Caco-2 (cell line): Measurements from ENCODE around the gene USP34. TPM values are rescaled to one million over a fixed set of nuclear protein-coding genes. Genes with fewer than 3 reads are reported as not detected.

Source experiments
- BruUV-seq: library from RNA; stranded (reverse); fragments of 400-500 nt; replicated peaks from 2 replicates; lab custom pipeline; 2021; lab: Mats Ljungman, UMichigan
- CTCF ChIA-PET: fragments of 300-600 bp; sonication (Branson Sonifier 250); formaldehyde crosslinking; loops from one replicate; lab custom pipeline; 2022; ENCODE audit warnings: antibody characterized with exemption; lab: Charles Lee
- POLR2A ChIA-PET: fragments of 300-600 bp; sonication (Branson Sonifier 250); formaldehyde crosslinking; loops from one replicate; lab custom pipeline; 2022; ENCODE audit warnings: antibody characterized with exemption; lab: Charles Lee
- DNase-seq, 2 experiments: peaks; one replicate each; pipeline versions ENCODE4 v3.0.0 to v3.0.0-alpha.2; 2020 to 2022
- H3K27me3 ChIP-seq: replicated peaks from 2 replicates; pipeline ENCODE4 v1.6.0; 2011; ENCODE audit warnings: low read length; ENCODE audit not compliant: control insufficient read depth, insufficient read depth
- H3K36me3 ChIP-seq: 2 replicates; pipeline ENCODE4 v1.5.1; 2011; ENCODE audit warnings: low read length; ENCODE audit not compliant: control insufficient read depth, insufficient read depth
- H3K4me1 ChIP-seq: fragments of 250-450 bp; sonication (Bioruptor Pico); 2 replicates; pipeline ENCODE4 v1.5.1; 2020; ENCODE audit warnings: mild to moderate bottlenecking
- H3K4me3 ChIP-seq: 2 replicates; pipeline ENCODE4 v1.5.1; 2011; ENCODE audit warnings: low read depth, mild to moderate bottlenecking, control low read depth, low read length
- H3K9me3 ChIP-seq: fragments of 250-450 bp; sonication (Bioruptor Pico); 2 replicates; pipeline ENCODE4 v1.5.1; 2020; ENCODE audit warnings: mild to moderate bottlenecking, moderate library complexity
- H3K27ac Mint-ChIP-seq: one replicate; pipeline ENCODE4 v1.8.0; 2022; ENCODE audit warnings: mixed read lengths; ENCODE audit not compliant: unreplicated experiment
- H3K27me3 Mint-ChIP-seq: one replicate; pipeline ENCODE4 v1.8.0; 2022; ENCODE audit warnings: mixed read lengths; ENCODE audit not compliant: insufficient read depth, unreplicated experiment
- H3K36me3 Mint-ChIP-seq: one replicate; pipeline ENCODE4 v1.8.0; 2022; ENCODE audit warnings: mild to moderate bottlenecking, mixed read lengths; ENCODE audit not compliant: insufficient read depth, unreplicated experiment
- H3K4me1 Mint-ChIP-seq: one replicate; pipeline ENCODE4 v1.8.0; 2022; ENCODE audit warnings: low read depth, mixed read lengths; ENCODE audit not compliant: unreplicated experiment
- H3K4me3 Mint-ChIP-seq: one replicate; pipeline ENCODE4 v1.8.0; 2022; ENCODE audit warnings: mild to moderate bottlenecking, moderate library complexity, mixed read lengths; ENCODE audit not compliant: unreplicated experiment
- H3K9me3 Mint-ChIP-seq: one replicate; pipeline ENCODE4 v1.8.0; 2022; ENCODE audit warnings: mixed read lengths; ENCODE audit not compliant: unreplicated experiment
- intact Hi-C: fragments of 100-400 bp; cut with micrococcal nuclease; formaldehyde crosslinking; loops from one replicate; pipeline ENCODE4 v1.10.0; 2022; ENCODE audit not compliant: unreplicated experiment
- total RNA-seq: library from RNA; stranded (reverse); gene quantifications from 2 replicates; pipeline ENCODE4 v1.2.3, GENCODE V29; 2022
- TF ChIP-seq, protein P1 (sequence below), 2 experiments: fragments of 200-600 bp in 1 of 2; IDR thresholded peaks; 1 replicate in 1 of 2; 2 replicates in 1 of 2; pipeline versions ENCODE4 v1.5.1 to v1.8.0; 2011 to 2022; ENCODE audit warnings: antibody characterized with exemption in 1 of 2, control low read depth in 1 of 2, inconsistent platforms in 1 of 2, low read depth in 1 of 2, low read length in 1 of 2, mild to moderate bottlenecking in 1 of 2, moderate library complexity in 1 of 2; ENCODE audit not compliant: insufficient read depth in 1 of 2, severe bottlenecking in 1 of 2, unreplicated experiment in 1 of 2

Gene USP34
- total RNA-seq, 1 experiment from 2014 or later = 100 TPM

DNA sequence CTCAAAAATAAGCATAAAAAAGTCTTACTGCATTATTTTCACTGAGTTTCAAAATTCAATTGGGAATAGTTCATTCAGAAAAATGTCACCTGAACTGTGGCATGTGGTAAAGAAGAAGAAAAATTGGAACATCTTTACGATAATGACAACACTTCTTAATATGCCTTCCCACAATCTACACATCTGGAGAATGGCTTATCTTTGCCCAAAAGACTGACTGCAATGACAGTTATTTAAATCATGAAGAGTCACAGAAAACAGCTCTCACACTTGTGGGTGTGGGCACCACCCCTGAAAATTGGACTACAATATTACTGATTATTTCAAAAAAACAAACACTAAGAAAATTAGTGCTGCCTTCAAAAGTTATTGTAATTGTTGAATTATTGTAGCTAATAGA is 152.3 kb downstream of the USP34 start:
- H3K4me3 Mint-ChIP-seq = no peak overlapping the region
- DNase-seq = no peak
- Histone ChIP-seq H3K27me3 (no peaks in the 10 kb centered on the region), H3K36me3 (no peaks in the 10 kb centered on the region; the same call in 1 of the 2 replicates), H3K4me1 (no peaks in the 10 kb centered on the region), H3K9me3 (no peaks in the 10 kb centered on the region), H3K4me3 (no peak overlapping the region)
- POLR2A ChIA-PET = no interaction called here
- TF ChIP-seq, protein P1, sequence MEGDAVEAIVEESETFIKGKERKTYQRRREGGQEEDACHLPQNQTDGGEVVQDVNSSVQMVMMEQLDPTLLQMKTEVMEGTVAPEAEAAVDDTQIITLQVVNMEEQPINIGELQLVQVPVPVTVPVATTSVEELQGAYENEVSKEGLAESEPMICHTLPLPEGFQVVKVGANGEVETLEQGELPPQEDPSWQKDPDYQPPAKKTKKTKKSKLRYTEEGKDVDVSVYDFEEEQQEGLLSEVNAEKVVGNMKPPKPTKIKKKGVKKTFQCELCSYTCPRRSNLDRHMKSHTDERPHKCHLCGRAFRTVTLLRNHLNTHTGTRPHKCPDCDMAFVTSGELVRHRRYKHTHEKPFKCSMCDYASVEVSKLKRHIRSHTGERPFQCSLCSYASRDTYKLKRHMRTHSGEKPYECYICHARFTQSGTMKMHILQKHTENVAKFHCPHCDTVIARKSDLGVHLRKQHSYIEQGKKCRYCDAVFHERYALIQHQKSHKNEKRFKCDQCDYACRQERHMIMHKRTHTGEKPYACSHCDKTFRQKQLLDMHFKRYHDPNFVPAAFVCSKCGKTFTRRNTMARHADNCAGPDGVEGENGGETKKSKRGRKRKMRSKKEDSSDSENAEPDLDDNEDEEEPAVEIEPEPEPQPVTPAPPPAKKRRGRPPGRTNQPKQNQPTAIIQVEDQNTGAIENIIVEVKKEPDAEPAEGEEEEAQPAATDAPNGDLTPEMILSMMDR (IDR thresholded peaks at IDR 0.05; ENCODE audit: insufficient read depth in 1 of 2, low read depth in 1 of 2, low read length in 1 of 2, severe bottlenecking in 1 of 2, unreplicated experiment in 1 of 2) = no peak
- H3K36me3 Mint-ChIP-seq = peaks cover 64% of the 10 kb centered on the region
- no peaks in the 10 kb centered on the region for H3K27me3 Mint-ChIP-seq
- CTCF ChIA-PET = no interaction called here
- H3K4me1 Mint-ChIP-seq = no peaks in the 10 kb centered on the region
- no TSS peak for BruUV-seq
- no peak overlapping the region for H3K27ac Mint-ChIP-seq
- H3K9me3 Mint-ChIP-seq = no peaks in the 10 kb centered on the region
- intact Hi-C loops = no loop called here

GRCh38 chr2:61295981-61296380 is 174.9 kb downstream of the USP34 start:
- Mint-ChIP-seq H3K27ac (no peak overlapping the region), H3K4me1 (no peaks in the 10 kb centered on the region), H3K27me3 (no peaks in the 10 kb centered on the region), H3K9me3 (no peaks in the 10 kb centered on the region), H3K4me3 (no peak overlapping the region), H3K36me3 (peaks cover 53% of the 10 kb centered on the region)
- POLR2A ChIA-PET = no interaction called here
- Histone ChIP-seq H3K36me3 (no peaks in the 10 kb centered on the region; the same call in none of the 2 replicates), H3K4me1 (no peaks in the 10 kb centered on the region), H3K4me3 (no peak overlapping the region), H3K27me3 (no peaks in the 10 kb centered on the region), H3K9me3 (no peaks in the 10 kb centered on the region)
- no TSS peak for BruUV-seq
- CTCF ChIA-PET = no interaction called here
- intact Hi-C loops = no loop called here
- TF ChIP-seq, protein P1 (IDR thresholded peaks at IDR 0.05; ENCODE audit: insufficient read depth in 1 of 2, low read depth in 1 of 2, low read length in 1 of 2, severe bottlenecking in 1 of 2, unreplicated experiment in 1 of 2) = no peak
- no peak for DNase-seq

GRCh38 chr2:61291851-61292575 is 178.9 kb downstream of the USP34 start:
- CTCF ChIA-PET = no interaction called here
- BruUV-seq = no TSS peak
- H3K4me3 Mint-ChIP-seq = no peak overlapping the region
- TF ChIP-seq, protein P1 (IDR thresholded peaks at IDR 0.05; ENCODE audit: insufficient read depth in 1 of 2, low read depth in 1 of 2, low read length in 1 of 2, severe bottlenecking in 1 of 2, unreplicated experiment in 1 of 2) = no peak
- H3K4me1 Mint-ChIP-seq = no peaks in the 10 kb centered on the region
- H3K9me3 Mint-ChIP-seq = no peaks in the 10 kb centered on the region
- POLR2A ChIA-PET = no interaction called here
- no peaks in the 10 kb centered on the region for H3K27me3 ChIP-seq
- H3K36me3 ChIP-seq = no peaks in the 10 kb centered on the region; the same call in 1 of the 2 replicates
- no peaks in the 10 kb centered on the region for H3K9me3 ChIP-seq
- intact Hi-C loops = no loop called here
- H3K36me3 Mint-ChIP-seq = peaks cover 59% of the 10 kb centered on the region
- H3K27me3 Mint-ChIP-seq = no peaks in the 10 kb centered on the region
- H3K27ac Mint-ChIP-seq = no peak overlapping the region
- H3K4me3 ChIP-seq = no peak overlapping the region
- peaks cover 6% of the 10 kb centered on the region; the same call in 1 of the 2 replicates for H3K4me1 ChIP-seq
- no peak for DNase-seq
